Measurements from ENCODE around the gene NFIA.

DNA sequence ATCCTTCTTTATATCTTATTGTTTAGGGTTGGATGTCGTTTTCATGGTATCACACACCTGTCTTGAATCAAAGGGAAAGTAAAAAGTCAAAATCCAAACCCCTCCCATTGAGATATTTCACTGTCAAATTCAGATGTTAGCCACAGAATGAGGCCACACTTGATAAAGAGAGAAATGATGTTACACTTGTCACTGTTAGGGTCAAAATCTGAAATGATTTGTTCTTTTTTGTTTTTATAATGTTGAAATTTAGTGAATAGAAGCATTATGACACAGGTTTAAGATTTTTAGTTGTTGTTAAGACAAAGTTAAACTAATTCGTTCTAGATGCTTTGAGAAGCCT lies 13.1 kb downstream of the NFIA start:
- TF ChIP-seq, protein P1, sequence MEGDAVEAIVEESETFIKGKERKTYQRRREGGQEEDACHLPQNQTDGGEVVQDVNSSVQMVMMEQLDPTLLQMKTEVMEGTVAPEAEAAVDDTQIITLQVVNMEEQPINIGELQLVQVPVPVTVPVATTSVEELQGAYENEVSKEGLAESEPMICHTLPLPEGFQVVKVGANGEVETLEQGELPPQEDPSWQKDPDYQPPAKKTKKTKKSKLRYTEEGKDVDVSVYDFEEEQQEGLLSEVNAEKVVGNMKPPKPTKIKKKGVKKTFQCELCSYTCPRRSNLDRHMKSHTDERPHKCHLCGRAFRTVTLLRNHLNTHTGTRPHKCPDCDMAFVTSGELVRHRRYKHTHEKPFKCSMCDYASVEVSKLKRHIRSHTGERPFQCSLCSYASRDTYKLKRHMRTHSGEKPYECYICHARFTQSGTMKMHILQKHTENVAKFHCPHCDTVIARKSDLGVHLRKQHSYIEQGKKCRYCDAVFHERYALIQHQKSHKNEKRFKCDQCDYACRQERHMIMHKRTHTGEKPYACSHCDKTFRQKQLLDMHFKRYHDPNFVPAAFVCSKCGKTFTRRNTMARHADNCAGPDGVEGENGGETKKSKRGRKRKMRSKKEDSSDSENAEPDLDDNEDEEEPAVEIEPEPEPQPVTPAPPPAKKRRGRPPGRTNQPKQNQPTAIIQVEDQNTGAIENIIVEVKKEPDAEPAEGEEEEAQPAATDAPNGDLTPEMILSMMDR (conservative IDR thresholded peaks at IDR 0.05; ENCODE audit: low read depth, low read length), result no peak
- TF ChIP-seq EZH2 (IDR thresholded peaks at IDR 0.05; ENCODE audit: low read length, unreplicated experiment), result no peak

Data from PC-3 (cell line).